H9 (cell line): ENCODE measurements around the gene TMEM235. TPM values are rescaled to one million over a fixed set of nuclear protein-coding genes. Genes with fewer than 3 reads are reported as not detected.

ENCODE experiments used
- DNase-seq: peaks from one replicate; pipeline ENCODE4 v3.0.0-alpha.2; 2017
- H2AFZ ChIP-seq: one replicate; pipeline ENCODE4 v1.6.1; 2013; ENCODE audit warnings: mild to moderate bottlenecking, low read length, control low read depth, moderate library complexity
- H2AK5ac ChIP-seq: 2 replicates; pipeline ENCODE4 v1.6.1; 2013; ENCODE audit warnings: low read length, control low read depth, mixed read lengths; ENCODE audit not compliant: insufficient read length
- H2BK120ac ChIP-seq: one replicate; pipeline ENCODE4 v1.6.1; 2013; ENCODE audit warnings: low read depth, mild to moderate bottlenecking, low read length, control low read depth, inconsistent platforms; ENCODE audit not compliant: poor library complexity, severe bottlenecking
- H2BK12ac ChIP-seq: 2 replicates; pipeline ENCODE4 v1.6.1; 2013; ENCODE audit warnings: low read length, control low read depth, mixed read lengths, low read depth; ENCODE audit not compliant: insufficient read length
- H2BK15ac ChIP-seq: 2 replicates; pipeline ENCODE4 v1.6.1; 2013; ENCODE audit warnings: low read depth, low read length, control low read depth
- H2BK20ac ChIP-seq: one replicate; pipeline ENCODE4 v1.6.1; 2013; ENCODE audit warnings: low read depth, mild to moderate bottlenecking, low read length, control low read depth, inconsistent platforms; ENCODE audit not compliant: poor library complexity, severe bottlenecking
- H2BK5ac ChIP-seq: 2 replicates; pipeline ENCODE4 v1.6.1; 2013; ENCODE audit warnings: low read length, control low read depth, mixed read lengths; ENCODE audit not compliant: insufficient read length
- H3K14ac ChIP-seq: 2 replicates; pipeline ENCODE4 v1.6.1; 2013; ENCODE audit warnings: low read length, control low read depth; ENCODE audit not compliant: insufficient read depth
- H3K18ac ChIP-seq: 2 replicates; pipeline ENCODE4 v1.6.1; 2013; ENCODE audit warnings: low read depth, mild to moderate bottlenecking, mixed read lengths, low read length, control low read depth; ENCODE audit not compliant: insufficient read length
- H3K23ac ChIP-seq: 2 replicates; pipeline ENCODE4 v1.6.1; 2013; ENCODE audit warnings: low read length, control low read depth, mixed read lengths, low read depth; ENCODE audit not compliant: insufficient read length
- H3K23me2 ChIP-seq: 2 replicates; pipeline ENCODE4 v1.6.1; 2013; ENCODE audit warnings: low read depth, mild to moderate bottlenecking, mixed read lengths, low read length, control low read depth; ENCODE audit not compliant: insufficient read length, poor library complexity, severe bottlenecking
- H3K27ac ChIP-seq: 2 replicates; pipeline ENCODE4 v1.5.1; 2013; ENCODE audit warnings: low read length, control low read depth, mixed read lengths, low read depth; ENCODE audit not compliant: insufficient read length
- H3K27me3 ChIP-seq: 2 replicates; pipeline ENCODE4 v1.6.1; 2013; ENCODE audit warnings: low read length, control low read depth, inconsistent platforms; ENCODE audit not compliant: insufficient read depth
- H3K4ac ChIP-seq: 2 replicates; pipeline ENCODE4 v1.6.1; 2013; ENCODE audit warnings: low read depth, mild to moderate bottlenecking, control low read depth, inconsistent platforms, low read length, moderate library complexity
- H3K4me1 ChIP-seq: 2 replicates; pipeline ENCODE4 v1.6.1; 2013; ENCODE audit warnings: low read length, control low read depth, inconsistent platforms; ENCODE audit not compliant: insufficient read depth
- H3K4me2 ChIP-seq: 2 replicates; pipeline ENCODE4 v1.6.1; 2013; ENCODE audit warnings: low read length, control low read depth, mixed read lengths; ENCODE audit not compliant: insufficient read length, insufficient read depth
- H3K56ac ChIP-seq: 2 replicates; pipeline ENCODE4 v1.6.1; 2013; ENCODE audit warnings: low read depth, mild to moderate bottlenecking, mixed read lengths, low read length, control low read depth; ENCODE audit not compliant: insufficient read length
- H3K79me1 ChIP-seq: 2 replicates; pipeline ENCODE4 v1.6.1; 2013; ENCODE audit warnings: low read depth, mild to moderate bottlenecking, moderate library complexity, low read length, control low read depth, inconsistent platforms; ENCODE audit not compliant: insufficient read depth, poor library complexity, severe bottlenecking
- H3K79me2 ChIP-seq: 2 replicates; pipeline ENCODE4 v1.6.1; 2013; ENCODE audit warnings: low read length, control low read depth, inconsistent platforms; ENCODE audit not compliant: insufficient read depth
- H3K9ac ChIP-seq: 2 replicates; pipeline ENCODE4 v1.6.1; 2013; ENCODE audit warnings: low read length, control low read depth, mixed read lengths; ENCODE audit not compliant: insufficient read length; ENCODE audit errors: extremely low read depth
- H3K9me3 ChIP-seq: one replicate; pipeline ENCODE4 v1.6.1; 2013; ENCODE audit warnings: low read depth, low read length, inconsistent platforms; ENCODE audit not compliant: control insufficient read depth
- H3T11ph ChIP-seq: one replicate; pipeline ENCODE4 v1.6.1; 2013; ENCODE audit warnings: mild to moderate bottlenecking, low read length, control low read depth, inconsistent platforms
- H4K20me1 ChIP-seq: one replicate; pipeline ENCODE4 v1.6.1; 2013; ENCODE audit not compliant: control insufficient read depth, insufficient read length, insufficient read depth
- H4K5ac ChIP-seq: 2 replicates; pipeline ENCODE4 v1.6.1; 2013; ENCODE audit warnings: low read depth, mild to moderate bottlenecking, mixed read lengths, low read length, control low read depth; ENCODE audit not compliant: insufficient read length
- H4K8ac ChIP-seq: replicated peaks from 2 replicates; pipeline ENCODE4 v1.6.1; 2013; ENCODE audit warnings: low read length, control low read depth, mixed read lengths, low read depth; ENCODE audit not compliant: insufficient read length
- H4K91ac ChIP-seq: 2 replicates; pipeline ENCODE4 v1.6.1; 2013; ENCODE audit warnings: low read depth, mild to moderate bottlenecking, moderate library complexity, mixed read lengths, low read length, control low read depth; ENCODE audit not compliant: insufficient read length
- H3K27ac Mint-ChIP-seq, 3 experiments: 2 replicates in 2 of 3; 3 replicates in 1 of 3; pipeline ENCODE4 v1.8.0; 2020 to 2021; ENCODE audit warnings: mixed read lengths in 3 of 3, mild to moderate bottlenecking in 1 of 3, moderate library complexity in 1 of 3
- H3K27me3 Mint-ChIP-seq: 2 replicates; pipeline ENCODE4 v1.8.0; 2021; ENCODE audit warnings: low read depth, mild to moderate bottlenecking, moderate library complexity, mixed read lengths
- H3K36me3 Mint-ChIP-seq, 3 experiments: 2 replicates in 2 of 3; 3 replicates in 1 of 3; pipeline ENCODE4 v1.8.0; 2020 to 2021; ENCODE audit warnings: low read depth in 3 of 3, mixed read lengths in 3 of 3; ENCODE audit not compliant: insufficient read depth in 1 of 3
- H3K4me1 Mint-ChIP-seq, 2 experiments: 2 replicates each; pipeline ENCODE4 v1.8.0; 2020; ENCODE audit warnings: mixed read lengths in 2 of 2
- H3K4me3 Mint-ChIP-seq, 2 experiments: 2 replicates in 1 of 2; 3 replicates in 1 of 2; pipeline ENCODE4 v1.8.0; 2020 to 2021; ENCODE audit warnings: mild to moderate bottlenecking in 2 of 2, mixed read lengths in 2 of 2, moderate library complexity in 1 of 2
- H3K9me3 Mint-ChIP-seq, 2 experiments: 2 replicates in 1 of 2; 3 replicates in 1 of 2; pipeline ENCODE4 v1.8.0; 2020; ENCODE audit warnings: mild to moderate bottlenecking in 2 of 2, mixed read lengths in 2 of 2, moderate library complexity in 1 of 2
- CTCF ChIP-seq: fragments of 200-600 bp; sonication (generic); conservative IDR thresholded peaks from 3 replicates; pipeline ENCODE4 v1.8.0; 2021; ENCODE audit warnings: antibody characterized with exemption, mild to moderate bottlenecking
- WGBS: extraction: QIAGEN DNeasy Blood & Tissue Kit; methylation state at CpG from one replicate; pipeline ENCODE4 v1.1.7; 2013; ENCODE audit warnings: missing lambda C conversion rate, low lambda C conversion rate, mixed read lengths; ENCODE audit not compliant: insufficient read length; ENCODE audit errors: extremely low coverage; 5-methylcytosine and 5-hydroxymethylcytosine counted together
- total RNA-seq: library from RNA; stranded (reverse); gene quantifications from 2 replicates; pipeline ENCODE4 v1.2.1, GENCODE V29; 2021

The TMEM235 gene
- total RNA-seq, 1 experiment from 2014 or later = 0.28 TPM

GRCh38 chr17:78248051-78248914 lies 16.9 kb downstream of the TMEM235 start:
- DNase-seq = no peak
- H4K5ac ChIP-seq = no peak overlapping the region
- no peak overlapping the region for H2AK5ac ChIP-seq
- peaks cover 7 to 10% of the 10 kb centered on the region in 2 experiments for H3K9me3 Mint-ChIP-seq
- H3K56ac ChIP-seq = no peak overlapping the region
- H3K79me2 ChIP-seq = no peaks in the 10 kb centered on the region
- H3K23me2 ChIP-seq = no peaks in the 10 kb centered on the region
- no CpG with 5 or more reads among the region's 30 CpGs for WGBS
- TF ChIP-seq CTCF = no peak
- no peaks in the 10 kb centered on the region for H3K9me3 ChIP-seq
- no peak overlapping the region for H3K9ac ChIP-seq
- no peak overlapping the region for H2BK20ac ChIP-seq
- no peak overlapping the region for H2BK12ac ChIP-seq
- H3K27me3 ChIP-seq = no peaks in the 10 kb centered on the region
- H3K14ac ChIP-seq = no peak overlapping the region; the same call in 1 of the 2 replicates
- no peak overlapping the region for H3K27ac ChIP-seq
- no peak overlapping the region for H3K4me2 ChIP-seq
- H3K4me1 ChIP-seq = peaks cover 3% of the 10 kb centered on the region; the same call in 1 of the 2 replicates
- no peak overlapping the region for H2BK120ac ChIP-seq
- H4K8ac ChIP-seq = no peak overlapping the region
- no peaks in the 10 kb centered on the region for H3K79me1 ChIP-seq
- H3K36me3 Mint-ChIP-seq = peaks cover 2 to 5% (median 3%) of the 10 kb centered on the region in 3 experiments; a peak in 3 of 7 replicates
- peaks cover 17 to 33% of the 10 kb centered on the region in 2 experiments for H3K4me1 Mint-ChIP-seq
- H3K23ac ChIP-seq = no peak overlapping the region
- H3K27ac Mint-ChIP-seq = 0 out of 7 replicates have a peak overlapping the region, but pooled peaks of 2 of the 3 experiments have one; percentile 12 to 22
- no peaks in the 10 kb centered on the region for H3K27me3 Mint-ChIP-seq
- H3K4ac ChIP-seq = no peak overlapping the region
- H4K91ac ChIP-seq = no peak overlapping the region
- no peak overlapping the region for H2BK15ac ChIP-seq
- H3K4me3 Mint-ChIP-seq = no peak overlapping the region
- H2AFZ ChIP-seq = no peak overlapping the region
- no peak overlapping the region for H3K18ac ChIP-seq
- H4K20me1 ChIP-seq = no peaks in the 10 kb centered on the region
- no peak overlapping the region for H3T11ph ChIP-seq
- H2BK5ac ChIP-seq = no peak overlapping the region
